Stimulated activated CD4-positive, alpha-beta T cell treated with anti-CD3 and anti-CD28 coated beads, Interleukin-12 subunit alpha, Interleukin-12 subunit beta, amount 100 ng/mL, for 24 hours (primary cell): ENCODE measurements around the gene CR1.
"Not testable (repeated sequence)": the region's sequence is repeated elsewhere in the genome, so short reads cannot be mapped to it uniquely, and the experiment has no call there.

ENCODE experiments used
- DNase-seq, 2 experiments: peaks; one replicate each; pipeline ENCODE4 v3.0.0-alpha.2; 2020; ENCODE audit warnings: low read depth in 2 of 2

Gene CR1

DNA sequence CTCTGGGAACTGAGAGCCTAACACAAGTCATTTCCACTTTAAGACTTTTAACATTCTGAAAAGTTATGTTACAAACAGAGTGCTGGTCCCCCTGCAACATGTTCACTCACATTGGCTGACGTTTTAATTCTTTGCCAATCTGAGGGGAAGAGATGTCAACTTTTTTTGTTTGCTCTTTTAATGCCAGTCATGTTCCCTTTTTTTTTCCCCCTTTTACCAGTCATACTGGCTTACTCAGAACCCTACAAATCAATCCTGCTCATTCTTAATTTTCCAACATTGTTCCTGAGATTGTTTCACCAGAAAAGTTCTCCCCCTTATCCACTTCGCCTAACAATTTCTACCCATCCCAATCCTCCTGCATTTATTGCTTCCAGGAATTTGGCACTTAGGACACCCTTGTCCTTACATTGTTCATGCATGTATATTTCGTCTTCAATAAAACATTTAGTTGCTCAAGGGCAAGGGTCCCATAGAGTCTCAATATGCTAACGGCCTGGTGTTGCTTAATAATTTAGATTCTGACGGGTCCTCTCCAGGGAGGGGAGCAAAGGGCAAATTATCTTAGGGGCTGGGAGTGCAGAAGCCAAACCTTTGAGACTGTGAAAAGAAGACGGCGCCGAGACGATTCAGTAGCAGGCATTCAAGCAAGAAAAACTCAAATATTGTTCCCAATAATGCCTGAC lies 148.4 kb downstream of the CR1 start:
- no peak for DNase-seq

DNA sequence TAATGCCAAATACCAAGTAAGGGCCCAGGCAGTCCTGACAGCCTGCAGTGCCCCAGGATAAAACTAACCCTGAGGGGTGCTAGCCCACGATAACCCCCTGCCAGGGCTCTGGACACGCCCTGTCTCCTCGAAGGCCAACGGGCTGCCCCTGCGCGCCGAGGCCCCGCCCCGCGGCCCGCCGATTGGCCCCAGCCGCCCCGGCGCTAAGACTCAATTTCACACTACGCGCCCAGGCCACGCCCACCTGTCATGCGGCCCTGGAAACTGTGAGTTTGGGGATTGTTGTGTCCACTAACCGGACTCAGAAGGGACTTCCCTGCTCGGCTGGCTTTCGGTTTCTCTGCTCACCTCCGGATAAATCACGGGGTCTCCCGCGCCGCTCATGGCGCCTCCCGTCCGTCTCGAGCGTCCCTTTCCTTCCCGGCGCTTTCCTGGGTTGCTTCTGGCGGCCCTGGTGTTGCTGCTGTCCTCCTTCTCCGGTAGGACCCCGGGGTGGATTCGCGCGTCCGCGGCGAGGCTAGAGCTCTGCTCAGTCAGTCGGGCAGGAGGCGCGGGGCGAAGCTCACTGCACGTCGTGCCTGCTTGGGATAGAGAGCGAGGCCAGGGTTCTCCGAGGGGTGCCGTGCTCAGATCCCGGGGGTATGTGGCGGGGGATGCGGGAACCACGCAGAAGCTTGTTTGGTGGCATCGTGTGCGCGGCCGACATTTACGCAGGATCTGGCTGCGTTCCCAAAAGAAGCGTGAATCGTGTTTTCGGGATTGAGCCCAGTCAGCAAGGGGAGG lies 149.1 kb downstream of the CR1 start, which contains the start of gene CR1L:
TSS of gene CR1L (plus strand) at position 282 of the 783 bp plus-strand sequence. CDS start at position 383, 101 bp downstream.
- DNase-seq: peak; percentile 53 to 72

DNA sequence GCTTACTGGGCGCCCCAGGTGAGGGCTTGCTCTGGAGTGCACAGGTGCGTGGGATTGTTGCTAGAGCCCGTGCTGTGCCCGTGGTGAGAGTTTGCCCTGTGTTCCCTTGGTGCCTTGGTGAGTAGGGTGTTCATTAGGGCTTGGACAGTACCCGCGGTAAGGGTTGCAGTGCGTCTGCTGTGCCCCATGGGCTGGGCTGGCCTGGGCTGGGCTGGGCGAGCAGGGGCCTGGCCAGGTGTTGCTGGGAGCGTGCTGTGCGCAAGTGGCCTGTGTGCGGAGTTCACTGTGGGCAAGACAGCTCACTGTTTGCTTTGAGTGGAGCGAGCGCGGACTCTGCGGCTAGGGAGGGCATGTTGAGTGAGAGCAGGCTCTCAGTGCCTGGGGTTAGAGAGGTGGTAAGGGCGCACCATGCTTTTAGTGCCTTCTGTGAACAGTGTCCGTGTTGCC lies 149.7 kb downstream of the CR1 start:
- DNase-seq: no peak

DNA sequence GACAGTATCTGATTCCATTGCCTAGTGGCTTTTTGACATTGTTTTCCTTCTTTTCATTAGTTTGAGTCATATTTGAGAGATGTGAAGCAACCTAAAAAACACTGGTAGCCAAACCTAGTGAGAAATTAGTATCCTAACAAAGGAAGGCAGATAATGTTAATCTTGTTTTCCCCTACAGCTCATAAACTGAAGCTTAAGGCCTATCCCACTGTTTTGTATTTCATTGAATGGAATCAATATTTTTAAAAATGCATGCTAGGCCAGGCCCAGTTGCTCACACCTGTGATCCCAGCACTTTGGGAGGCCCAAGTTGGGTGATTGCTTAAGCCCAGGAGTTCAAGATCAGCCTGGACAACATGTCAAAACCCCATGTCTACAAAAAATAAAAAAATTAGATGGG lies 150.2 kb downstream of the CR1 start:
- no peak for DNase-seq

DNA sequence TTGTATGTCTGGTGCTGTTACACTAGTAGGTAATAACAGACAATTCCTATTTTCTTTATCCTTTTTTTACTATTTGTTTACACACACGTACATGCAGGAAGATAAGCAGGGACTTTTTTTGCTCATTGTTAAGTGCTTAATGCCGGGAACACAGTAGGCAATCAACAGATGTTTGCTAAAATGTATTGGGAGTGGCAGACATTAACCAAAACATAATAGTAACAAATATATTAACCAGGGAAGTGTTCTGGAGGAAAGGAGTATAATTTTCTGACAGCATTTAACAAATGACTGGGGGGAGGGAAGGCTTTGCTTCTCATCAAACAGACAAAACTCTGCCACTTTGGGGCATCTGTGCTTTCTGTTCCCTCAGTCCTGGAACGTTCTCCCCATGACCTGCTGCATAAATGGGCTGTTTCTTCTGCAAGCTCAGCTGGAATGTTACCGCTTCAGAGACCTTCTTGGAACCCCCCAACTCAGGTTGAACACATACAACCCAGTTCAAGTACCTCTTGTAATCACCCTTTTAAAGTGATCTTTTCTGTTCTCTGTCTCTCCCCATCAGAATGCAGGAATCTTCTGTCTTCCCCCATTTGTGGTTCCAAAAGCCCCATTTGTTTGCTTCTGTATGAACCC lies 151.1 kb downstream of the CR1 start:
- DNase-seq: no peak

DNA sequence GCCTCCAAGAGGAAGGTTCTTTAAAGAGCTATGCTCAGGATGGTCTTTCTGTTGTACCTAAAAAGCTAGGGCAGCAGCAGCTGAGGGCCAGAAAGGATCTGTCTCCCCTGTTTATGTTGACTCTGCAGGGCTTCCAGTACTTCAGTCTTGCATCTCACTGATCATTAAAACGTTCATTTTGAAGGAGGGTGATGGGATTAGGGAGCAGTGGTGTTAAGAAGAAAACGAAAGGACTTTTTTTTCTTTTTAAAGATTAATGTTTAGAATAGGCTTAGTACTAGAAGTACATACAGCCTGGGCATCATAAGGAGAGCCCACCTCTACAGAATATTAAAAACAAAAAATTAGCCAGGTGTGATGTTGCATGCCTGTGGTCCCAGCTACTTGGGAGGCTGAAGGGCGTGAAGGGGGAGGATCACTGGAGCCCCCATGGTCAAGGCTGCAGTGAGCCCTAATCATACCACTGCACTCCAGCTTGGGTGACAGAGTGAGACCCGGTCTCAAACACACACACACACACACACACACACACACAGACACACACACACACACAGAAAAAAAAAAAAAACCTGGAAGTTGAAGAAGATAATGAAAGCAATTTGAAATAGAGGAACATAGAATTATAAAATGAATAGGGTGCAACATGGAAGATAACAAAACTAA lies 151.8 kb downstream of the CR1 start:
- DNase-seq: no peak

DNA sequence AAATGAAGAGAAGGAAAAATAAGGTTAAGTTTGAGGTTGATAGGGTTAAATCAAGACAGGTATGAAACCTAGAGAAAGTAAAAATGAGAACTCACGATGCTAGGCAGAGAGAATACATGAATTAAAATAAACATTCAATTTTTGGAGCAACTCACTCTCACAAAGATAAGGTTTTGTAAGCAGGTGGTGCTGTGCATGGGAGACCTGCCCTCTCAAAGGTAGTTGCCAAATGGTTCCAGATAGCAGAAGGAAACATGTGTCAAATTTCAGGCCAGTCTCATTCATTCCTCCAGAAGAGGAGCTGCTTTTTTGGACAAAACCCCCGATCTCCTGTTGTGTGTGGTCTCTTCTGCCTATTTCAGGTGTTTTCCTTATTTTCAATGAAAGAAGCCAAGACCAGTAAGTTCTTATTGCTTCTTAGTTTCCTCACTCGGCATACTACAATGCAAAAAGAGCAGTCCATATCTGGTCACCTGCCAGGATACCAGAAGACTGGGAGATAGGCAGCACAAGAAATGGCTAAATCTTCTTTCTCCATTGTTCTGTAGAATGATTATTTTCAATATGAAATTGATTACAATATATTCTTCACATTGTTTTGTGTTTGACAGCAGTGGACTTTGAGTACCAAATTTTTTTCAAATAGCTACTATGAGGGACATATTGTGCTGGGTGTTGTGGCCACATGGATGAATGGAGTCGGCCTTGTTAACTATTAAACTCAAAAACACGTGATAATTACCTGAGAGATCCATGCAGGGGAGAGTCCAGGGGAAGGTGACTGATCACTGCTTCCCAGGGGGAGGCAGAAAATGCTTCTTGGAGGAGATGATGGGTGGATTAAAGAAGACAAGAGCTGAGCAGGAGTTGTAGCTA lies 152.6 kb downstream of the CR1 start:
- DNase-seq: no peak

DNA sequence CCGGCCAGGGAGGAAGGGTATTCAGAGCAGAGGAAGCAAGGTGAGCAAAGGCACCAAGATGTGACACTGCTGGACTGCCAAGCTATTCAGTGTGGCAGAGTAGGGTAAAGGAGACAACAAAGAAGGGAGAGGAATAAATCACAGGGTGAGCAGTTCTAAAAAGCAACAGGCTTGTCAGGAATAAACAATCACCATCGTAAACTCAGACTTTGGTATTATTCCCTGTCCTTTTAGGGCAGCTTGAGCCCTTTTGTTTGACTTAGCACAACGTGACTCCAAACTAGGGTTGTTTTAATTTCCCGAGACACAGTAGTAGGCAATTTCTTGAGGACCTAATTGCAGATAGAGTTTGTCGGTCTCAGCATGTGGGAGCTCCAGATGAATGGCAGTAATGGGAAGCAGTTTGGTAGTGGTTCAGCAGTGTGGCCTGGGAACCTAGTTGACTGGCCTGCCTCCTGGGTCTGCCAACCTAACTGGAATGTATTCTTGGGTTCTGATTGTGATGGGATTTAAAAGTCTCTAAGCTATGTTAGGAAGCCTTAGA lies 153.3 kb downstream of the CR1 start:
- DNase-seq: no peak

DNA sequence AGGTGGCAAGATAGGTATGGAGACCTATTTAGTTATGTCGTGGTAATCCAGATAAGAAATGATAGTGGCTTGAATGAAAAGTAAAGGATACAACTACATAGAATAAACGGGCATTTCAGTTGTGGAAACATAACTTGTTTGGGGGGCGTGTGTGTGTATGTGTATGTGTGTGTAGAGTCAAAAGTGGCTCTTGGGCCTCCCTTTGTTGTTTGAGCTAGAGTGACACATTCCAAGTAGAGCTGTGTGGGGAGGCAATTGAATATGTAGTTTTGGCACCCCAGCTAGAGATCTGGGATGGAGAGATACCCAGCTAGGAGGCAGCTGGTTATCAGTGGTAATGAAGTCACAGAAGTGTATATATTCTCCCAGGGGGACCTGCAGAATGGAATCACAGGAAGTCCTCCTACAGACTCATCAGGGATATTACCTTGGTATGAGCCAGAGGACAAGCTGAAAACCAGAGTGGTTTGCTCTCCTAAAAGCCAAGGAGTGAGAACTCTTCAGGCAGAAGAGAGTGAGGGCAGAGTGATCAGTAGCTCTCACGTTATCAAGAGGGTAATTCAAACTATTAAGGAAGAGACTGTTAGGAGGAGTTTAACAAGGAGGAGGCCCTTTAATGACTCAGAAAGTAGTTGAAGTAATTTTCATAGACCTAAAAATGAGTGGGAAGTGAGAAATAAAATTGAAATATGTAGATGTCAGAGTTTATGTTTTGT lies 154.1 kb downstream of the CR1 start:
- no peak for DNase-seq

DNA sequence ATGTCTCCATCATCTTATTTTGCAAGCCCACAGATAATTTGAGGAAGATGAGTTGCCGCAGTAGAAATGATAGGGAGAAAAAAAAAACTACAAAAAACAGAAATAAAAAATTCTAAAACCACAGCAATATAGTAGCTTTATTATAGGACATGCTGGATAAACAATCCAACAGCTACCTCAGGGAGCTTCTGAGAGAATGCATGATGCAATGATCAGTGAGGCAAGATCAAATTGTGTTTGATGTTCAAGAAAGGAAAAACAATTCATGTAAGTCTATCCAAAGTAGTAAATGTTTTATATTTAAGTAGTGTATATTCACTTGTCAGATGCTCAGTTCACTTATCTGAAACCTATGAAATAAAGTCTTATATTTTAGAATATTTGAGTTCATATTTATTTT lies 155.6 kb downstream of the CR1 start:
- no peak for DNase-seq

DNA sequence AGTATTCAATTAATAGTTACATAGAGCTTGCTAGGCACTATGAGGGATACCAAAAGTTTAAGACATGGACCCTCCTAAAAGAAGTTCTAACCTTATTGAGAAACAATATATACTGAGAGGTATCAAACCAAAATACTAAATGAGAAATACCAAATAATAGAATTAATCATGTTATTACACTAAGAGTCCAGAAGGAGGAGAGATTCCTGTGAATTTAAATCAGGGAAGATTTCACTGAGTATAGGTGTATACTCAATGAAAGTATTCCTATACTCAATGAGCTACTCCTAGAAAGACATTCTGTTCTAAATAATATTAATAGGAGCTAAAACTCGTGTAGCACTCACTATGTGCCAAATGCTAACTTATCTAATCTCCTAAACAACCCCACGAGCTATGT lies 158.4 kb downstream of the CR1 start:
- DNase-seq: no peak

DNA sequence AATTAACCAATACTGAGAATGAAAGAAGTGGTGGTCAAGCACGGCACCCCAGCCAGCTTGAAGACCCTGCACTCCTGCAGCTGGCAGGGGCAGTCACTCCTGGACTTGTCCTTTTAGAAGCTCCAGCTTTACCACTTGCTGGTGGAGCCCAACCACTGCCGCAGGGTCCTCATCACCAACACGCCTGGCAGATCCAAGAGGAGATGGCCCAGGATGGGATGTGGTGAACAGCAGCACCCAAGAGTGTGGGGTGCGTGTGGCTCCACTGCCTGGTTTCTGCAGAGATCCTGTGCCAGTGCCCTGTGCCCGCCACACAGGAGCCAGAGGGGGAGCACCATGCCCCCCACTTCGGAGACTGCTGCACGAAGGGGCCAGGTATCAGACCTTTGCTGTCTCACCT lies 162.5 kb downstream of the CR1 start:
- no peak for DNase-seq

DNA sequence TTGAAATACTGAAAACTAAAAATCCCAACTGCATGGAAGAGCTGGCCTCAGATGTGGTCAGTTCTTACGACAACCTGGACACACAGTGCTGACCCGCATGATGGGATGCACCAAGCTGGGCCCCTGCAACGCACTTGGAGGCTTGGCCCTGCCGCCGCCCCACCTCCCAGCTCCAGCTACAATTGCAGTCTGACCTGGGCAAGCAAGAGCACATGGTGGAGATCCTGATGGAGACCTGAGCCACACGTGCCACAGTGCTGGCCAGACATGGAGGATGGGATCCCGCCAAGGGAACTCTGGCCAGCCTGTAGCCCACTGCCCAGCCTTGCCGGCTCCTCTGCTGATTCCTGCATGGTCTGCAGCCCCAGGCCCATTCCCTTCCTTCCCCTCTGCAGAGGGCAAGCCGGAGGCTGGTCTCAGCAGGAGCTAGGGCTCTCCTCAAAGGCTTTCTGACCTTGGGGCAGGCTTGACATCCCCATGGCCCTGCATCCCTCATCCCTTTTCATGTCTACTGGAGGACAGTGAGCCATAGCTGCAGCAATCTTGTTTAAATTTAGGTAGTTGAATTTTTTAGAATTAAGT lies 163.0 kb downstream of the CR1 start:
- DNase-seq: no peak

DNA sequence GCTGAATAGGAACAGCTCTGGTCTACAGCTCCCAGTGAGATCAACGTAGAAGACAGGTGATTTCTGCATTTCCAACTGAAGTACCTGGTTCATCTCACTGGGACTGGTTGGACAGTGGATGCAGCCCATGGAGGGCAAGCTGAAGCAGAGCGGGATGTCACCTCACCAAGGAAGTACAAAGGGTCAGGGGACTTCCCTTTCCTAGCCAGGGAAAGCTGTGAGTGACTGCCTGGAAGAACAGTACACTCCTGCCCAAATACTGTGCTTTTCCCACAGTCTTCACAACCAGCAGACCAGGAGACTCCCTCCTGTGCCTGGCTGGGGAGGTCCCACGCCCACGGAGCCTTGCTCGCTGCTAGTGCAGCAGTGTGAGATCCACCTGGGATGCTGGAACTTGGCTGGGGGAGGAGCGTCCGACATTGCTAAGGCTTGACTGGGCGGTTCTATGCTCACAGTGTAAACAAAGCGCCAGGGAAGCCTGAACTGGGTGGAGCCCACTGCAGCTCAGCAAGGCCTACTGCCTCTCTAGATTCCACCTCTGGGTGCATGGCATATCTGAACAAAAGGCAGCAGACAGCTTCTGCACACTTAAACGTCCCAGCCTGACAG lies 163.7 kb downstream of the CR1 start:
- DNase-seq: no peak

DNA sequence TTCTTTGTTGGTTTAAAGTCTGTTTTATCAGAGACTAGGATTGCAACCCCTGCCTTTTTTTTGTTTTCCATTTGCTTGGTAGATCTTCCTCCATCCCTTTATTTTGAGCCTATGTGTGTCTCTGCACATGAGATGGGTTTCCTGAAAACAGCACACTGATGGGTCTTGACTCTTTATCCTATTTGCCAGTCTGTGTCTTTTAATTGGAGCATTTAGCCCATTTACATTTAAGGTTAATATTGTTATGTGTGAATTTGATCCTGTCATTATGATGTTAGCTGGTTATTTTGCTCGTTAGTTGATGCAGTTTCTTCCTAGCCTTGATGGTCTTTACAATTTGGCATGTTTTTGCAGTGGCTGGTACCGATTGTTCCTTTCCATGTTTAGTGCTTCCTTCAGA lies 165.5 kb downstream of the CR1 start:
- DNase-seq: not testable (repeated sequence)

DNA sequence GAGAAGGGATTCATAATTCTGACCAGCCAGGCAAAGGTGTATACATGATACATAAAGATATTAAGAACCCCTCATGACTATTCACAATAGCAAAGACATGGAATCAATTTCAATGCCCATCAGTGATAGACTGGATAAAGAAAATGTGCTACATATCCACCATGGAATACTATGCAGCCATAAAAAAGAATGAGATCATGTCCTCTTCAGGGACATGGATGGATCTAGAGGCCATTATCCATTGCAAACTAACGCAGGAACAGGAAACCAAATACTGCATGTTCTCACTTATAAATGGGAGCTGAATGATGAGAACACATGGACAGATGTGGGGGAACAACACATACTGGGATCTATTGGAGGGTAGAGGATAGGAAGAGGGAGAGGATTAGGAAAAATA lies 170.4 kb downstream of the CR1 start:
- no peak for DNase-seq

DNA sequence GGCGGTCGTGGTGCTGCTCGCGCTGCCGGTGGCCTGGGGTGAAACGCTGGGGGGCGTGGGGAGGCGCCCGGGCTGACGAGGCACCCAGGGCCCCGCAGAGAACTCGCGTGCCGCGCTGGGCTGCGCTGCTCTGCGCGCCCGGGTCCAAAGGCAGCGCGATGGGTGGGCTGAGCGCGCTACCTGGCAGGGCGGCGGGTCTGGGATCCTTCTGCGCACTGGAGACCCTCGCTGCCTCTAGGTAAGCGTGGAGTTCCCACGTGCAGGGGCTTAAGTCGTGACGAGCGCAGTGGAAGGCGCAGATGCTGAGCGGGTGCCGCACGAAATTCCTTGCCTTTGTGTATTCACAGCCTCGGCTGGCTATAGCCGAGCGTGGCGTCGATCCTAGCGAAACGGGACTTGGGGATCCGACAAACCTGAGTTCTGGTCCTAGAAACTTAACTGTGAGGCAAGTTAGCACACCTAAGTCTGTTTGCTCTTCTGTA lies 173.6 kb downstream of the CR1 start:
- DNase-seq: no peak

DNA sequence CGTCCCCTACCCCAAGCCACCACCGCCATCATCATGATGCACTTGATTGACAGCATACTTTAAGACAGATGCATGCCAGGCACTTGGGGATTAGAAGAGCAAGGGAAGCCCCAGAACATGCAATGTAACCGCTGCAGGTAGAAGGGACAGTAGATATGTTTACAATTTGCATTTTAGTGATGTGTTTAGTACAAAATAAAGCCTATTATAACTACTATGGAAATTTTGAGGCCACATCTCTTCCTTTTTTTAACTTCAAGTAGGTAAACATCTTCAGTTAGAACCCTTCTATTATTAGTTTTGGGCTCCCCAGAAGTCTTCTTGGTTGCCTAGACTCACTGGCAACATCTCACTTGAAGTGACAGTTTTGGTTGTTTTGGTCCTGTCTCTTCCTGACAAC lies 174.2 kb downstream of the CR1 start:
- no peak for DNase-seq

DNA sequence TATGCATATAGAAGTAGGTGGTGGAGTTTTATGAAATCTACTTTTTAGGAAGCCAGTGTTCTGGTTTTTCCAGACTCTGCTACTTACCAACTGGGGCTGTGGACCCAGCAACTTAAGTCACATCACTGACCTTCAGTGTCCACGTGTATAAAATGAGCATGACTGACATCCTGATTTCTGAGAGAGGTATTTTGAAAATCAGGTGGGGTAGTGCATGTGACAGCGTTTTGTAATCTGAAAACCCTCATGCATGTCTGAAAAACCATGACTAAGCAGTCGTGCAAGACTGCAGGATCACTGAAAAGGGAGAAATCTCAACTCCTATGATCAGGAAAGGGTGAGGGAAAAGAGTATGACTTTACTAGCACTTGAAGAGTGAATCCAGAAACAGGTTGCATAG lies 175.0 kb downstream of the CR1 start:
- no peak for DNase-seq
